GM12878 (cell line): Measurements from ENCODE around the gene LIMS1. TPM values are rescaled to one million over a fixed set of nuclear protein-coding genes. Genes with fewer than 3 reads are reported as not detected.

ENCODE experiments used
- ATAC-seq: fragments of 200-7000 bp; cut with Tn5 transposase; 3 replicates; pipeline ENCODE4 v1.9.1; 2020; ENCODE audit warnings: mild to moderate bottlenecking, moderate library complexity
- BruUV-seq: library from RNA; stranded (reverse); fragments of 400-500 nt; replicated peaks from 2 replicates; lab custom pipeline; 2021; lab: Mats Ljungman, UMichigan
- CTCF ChIA-PET: fragments of 300-600 bp; sonication (Branson Sonifier 250); formaldehyde crosslinking; extraction: SDS; loops from one replicate; lab custom pipeline; 2021; ENCODE audit warnings: inconsistent platforms; lab: Yijun Ruan, JAX
- POLR2A ChIA-PET: fragments of 350-600 bp; formaldehyde crosslinking; extraction: SDS; loops from one replicate; lab custom pipeline; 2021; ENCODE audit warnings: inconsistent platforms; lab: Charles Lee
- RAD21 ChIA-PET: fragments of 300-600 bp; sonication (Branson Sonifier 250); formaldehyde crosslinking; loops from one replicate; lab custom pipeline; 2023; ENCODE audit warnings: antibody characterized with exemption; ENCODE audit not compliant: unreplicated experiment; lab: Charles Lee
- SMC1A ChIA-PET: fragments of 300-600 bp; sonication (Branson Sonifier 250); formaldehyde crosslinking; loops from one replicate; lab custom pipeline; 2023; ENCODE audit not compliant: unreplicated experiment, uncharacterized antibody; lab: Charles Lee
- DNase-seq: peaks from one replicate; pipeline ENCODE4 v3.0.0-alpha.2; 2011; ENCODE audit warnings: low read depth, low spot score
- FAIRE-seq: peaks from 3 replicates; lab custom pipeline; 2011; peaks lifted over from hg19 to GRCh38; lab: Jason Lieb, UNC
- H2AFZ ChIP-seq: 2 replicates; pipeline ENCODE4 v1.6.0; 2011; ENCODE audit warnings: low read depth, low read length, control low read depth; ENCODE audit not compliant: control insufficient read depth
- H3K27ac ChIP-seq: 2 replicates; pipeline ENCODE4 v1.5.1; 2011; ENCODE audit warnings: control low read depth; ENCODE audit not compliant: control insufficient read depth, insufficient read depth
- H3K27me3 ChIP-seq, 2 experiments: replicated peaks in 1 of 2; 2 replicates each; pipeline versions ENCODE4 v1.6.0 to v1.6.1; 2011; ENCODE audit warnings: low read length in 1 of 2; ENCODE audit not compliant: control insufficient read depth in 2 of 2, insufficient read depth in 2 of 2
- H3K36me3 ChIP-seq, 2 experiments: 2 replicates each; pipeline ENCODE4 v1.5.1; 2011; ENCODE audit warnings: low read length in 1 of 2; ENCODE audit not compliant: control insufficient read depth in 2 of 2, insufficient read depth in 2 of 2
- H3K4me1 ChIP-seq: 2 replicates; pipeline ENCODE4 v1.6.1; 2011; ENCODE audit warnings: mild to moderate bottlenecking, low read length, moderate library complexity, mixed read lengths; ENCODE audit not compliant: control insufficient read depth, insufficient read depth
- H3K4me2 ChIP-seq: 2 replicates; pipeline ENCODE4 v1.6.0; 2011; ENCODE audit warnings: control low read depth; ENCODE audit not compliant: control insufficient read depth, insufficient read depth
- H3K4me3 ChIP-seq: fragments of 200-600 bp; sonication (generic); 2 replicates; pipeline ENCODE4 v1.5.1; 2016
- H3K79me2 ChIP-seq: 2 replicates; pipeline ENCODE4 v1.6.0; 2011; ENCODE audit warnings: low read length; ENCODE audit not compliant: control insufficient read depth, insufficient read depth
- H3K9ac ChIP-seq: 2 replicates; pipeline ENCODE4 v1.8.0; 2011; ENCODE audit warnings: low read length, control low read depth, mixed read lengths; ENCODE audit not compliant: control insufficient read depth, insufficient read depth
- H3K9me3 ChIP-seq: replicated peaks from 3 replicates; pipeline ENCODE4 v1.5.1; 2011; ENCODE audit warnings: mild to moderate bottlenecking, low read length; ENCODE audit not compliant: control insufficient read depth, insufficient read depth
- H4K20me1 ChIP-seq: 2 replicates; pipeline ENCODE4 v1.6.0; 2011; ENCODE audit not compliant: control insufficient read depth, insufficient read depth
- ATF7 ChIP-seq: fragments of 450-650 bp; IDR thresholded peaks from 2 replicates; pipeline ENCODE4 v1.6.1; 2016; ENCODE audit warnings: low read depth, mild to moderate bottlenecking
- BMI1 ChIP-seq: fragments of 450-650 bp; IDR thresholded peaks from 2 replicates; pipeline ENCODE4 v1.6.1; 2016; ENCODE audit warnings: mild to moderate bottlenecking, moderate library complexity, borderline replicate concordance
- CTCF ChIP-seq, 3 experiments: IDR thresholded peaks in 2 of 3; conservative IDR thresholded peaks in 1 of 3; 2 replicates each; pipeline ENCODE4 v1.5.1; 2011; ENCODE audit warnings: low read depth in 3 of 3, low read length in 3 of 3, mild to moderate bottlenecking in 3 of 3, control low read depth in 2 of 3, moderate library complexity in 2 of 3, inconsistent platforms in 1 of 3, mixed read lengths in 1 of 3; ENCODE audit not compliant: control insufficient read depth in 2 of 3, insufficient read depth in 1 of 3; ENCODE audit errors: extremely low read depth in 1 of 3
- E4F1 ChIP-seq: fragments of 450-650 bp; IDR thresholded peaks from 2 replicates; pipeline ENCODE4 v1.6.1; 2018; ENCODE audit warnings: borderline replicate concordance, mild to moderate bottlenecking; ENCODE audit not compliant: partially characterized antibody
- EED ChIP-seq: sonication (generic); IDR thresholded peaks from 2 replicates; pipeline ENCODE4 v1.6.1; 2016; ENCODE audit warnings: antibody characterized with exemption, low read depth
- EZH2 ChIP-seq: IDR thresholded peaks from 2 replicates; pipeline ENCODE4 v1.6.1; 2012; ENCODE audit warnings: low read depth, mild to moderate bottlenecking, control low read depth, inconsistent platforms, low read length, borderline replicate concordance; ENCODE audit not compliant: control insufficient read depth
- FOXK2 ChIP-seq: fragments of 450-650 bp; IDR thresholded peaks from 2 replicates; pipeline ENCODE4 v1.6.1; 2017; ENCODE audit warnings: mild to moderate bottlenecking, moderate library complexity
- HDAC2 ChIP-seq: fragments of 200-600 bp; sonication (generic); IDR thresholded peaks from 2 replicates; pipeline ENCODE4 v1.6.1; 2017
- NFXL1 ChIP-seq: fragments of 450-650 bp; IDR thresholded peaks from 2 replicates; pipeline ENCODE4 v1.6.1; 2017; ENCODE audit warnings: antibody characterized with exemption, mild to moderate bottlenecking, borderline replicate concordance
- NR2C1 ChIP-seq: fragments of 450-650 bp; IDR thresholded peaks from 2 replicates; pipeline ENCODE4 v1.6.1; 2017; ENCODE audit warnings: antibody characterized with exemption, mild to moderate bottlenecking, moderate library complexity
- SKIL ChIP-seq: fragments of 450-650 bp; IDR thresholded peaks from 2 replicates; pipeline ENCODE4 v1.6.1; 2017; ENCODE audit warnings: mild to moderate bottlenecking, low read depth, inconsistent platforms; ENCODE audit not compliant: poor library complexity, severe bottlenecking
- SMARCA5 ChIP-seq: fragments of 450-650 bp; IDR thresholded peaks from 2 replicates; pipeline ENCODE4 v1.6.1; 2017; ENCODE audit warnings: mild to moderate bottlenecking
- ZBTB33 ChIP-seq: fragments of 450-650 bp; IDR thresholded peaks from 2 replicates; pipeline ENCODE4 v1.6.1; 2017; ENCODE audit warnings: mild to moderate bottlenecking
- WGBS: methylation state at CpG from one replicate; pipeline ENCODE4 v1.1.6; 2016; ENCODE audit warnings: low lambda C conversion rate; ENCODE audit not compliant: insufficient replicate concordance, insufficient coverage; ENCODE audit errors: missing lambda C conversion rate; 5-methylcytosine and 5-hydroxymethylcytosine counted together
- in situ Hi-C: fragments of 300-500 bp; cut with MboI; formaldehyde crosslinking; loops from 9 replicates; pipeline ENCODE4 v1.14.3; 2018; ENCODE audit warnings: mixed read lengths
- intact Hi-C: fragments of 100-400 bp; cut with micrococcal nuclease; formaldehyde crosslinking; loops from one replicate; pipeline ENCODE4 v1.14.2; 2022; ENCODE audit not compliant: unreplicated experiment
- polyA plus RNA-seq, 11 experiments: library from polyadenylated mRNA; depleted of rRNA in 4 of 11; unstranded in 6 of 11; stranded (reverse) in 5 of 11; fragments of >200 nt; fragmentation: Nextera tagmentation in 4 of 11; fragmentation: Illumina TruSeq in 1 of 11; extraction: Ambion mirVana in 4 of 11; extraction: Trizol in 1 of 11; gene quantifications; 1 replicate in 1 of 11; 2 replicates in 10 of 11; pipeline versions ENCODE4 v1.2.1 to v1.2.3, GENCODE V29; 2011 to 2016; ENCODE audit warnings: inconsistent platforms in 2 of 11, missing spikeins in 2 of 11, low read depth in 1 of 11
- total RNA-seq, 4 experiments: library from RNA; depleted of rRNA in 3 of 4; stranded (reverse); fragments of >200 nt in 3 of 4; fragmentation: Illumina TruSeq in 1 of 4; extraction: Trizol in 1 of 4; gene quantifications; 2 replicates each; pipeline versions ENCODE4 v1.2.1 to v1.2.3, GENCODE V29; 2013 to 2021

Gene LIMS1
- total and polyA plus RNA-seq, 10 of the 15 experiments (the other 5 are each of a cell fraction or from before 2014, with no cell fraction given): 15.7 to 98.1 (median 43.9) TPM

- Histone ChIP-seq H3K9me3 (no peaks in the 10 kb centered on the region), H3K36me3 (no peaks in the 10 kb centered on the region), H4K20me1 (no peaks in the 10 kb centered on the region), H3K27ac (no peak overlapping the region), H3K4me2 (no peak overlapping the region), H2AFZ (no peak overlapping the region), H3K27me3 (no peaks in the 10 kb centered on the region), H3K4me1 (no peaks in the 10 kb centered on the region), H3K79me2 (peaks cover 15% of the 10 kb centered on the region), H3K9ac (no peak overlapping the region), H3K4me3 (no peak overlapping the region)
- intact Hi-C loops (no loop called here), in situ Hi-C loops (no loop called here)
- FAIRE-seq (no peak), DNase-seq (no peak), ATAC-seq (no peak)
- BruUV-seq: no TSS peak
- CTCF ChIA-PET: interaction anchor here (1.4 kb wide), 1 partner anchor 19 kb away, joined by 3 read pairs; no protein-coding TSS in a partner anchor
- SMC1A ChIA-PET: interaction anchor here (0.6 to 1.6 kb wide), 5 partner anchors 11 to 28 kb away, joined by 3 to 5 read pairs (median 3); no protein-coding TSS in a partner anchor
- POLR2A ChIA-PET: interaction anchor here (1.2 to 1.4 kb wide), 2 partner anchors 19 to 22 kb away, joined by 3 to 7 read pairs; no protein-coding TSS in a partner anchor
- RAD21 ChIA-PET: no interaction called here
- WGBS: 100% methylated on average over 2 of the region's 2 CpGs
- TF ChIP-seq ATF7 (no peak), EZH2 (no peak), NFXL1 (no peak), NR2C1 (no peak), FOXK2 (no peak), BMI1 (no peak), SMARCA5 (no peak), E4F1 (no peak), EED (no peak), HDAC2 (no peak), ZBTB33 (no peak), SKIL (no peak), CTCF (IDR thresholded peaks at IDR 0.05 in 2 of 3, conservative IDR thresholded peaks at IDR 0.05 in 1 of 3; ENCODE audit: control insufficient read depth in 2 of 3, extremely low read depth in 1 of 3, insufficient read depth in 1 of 3, low read depth in 3 of 3, low read length in 3 of 3) (no peak)
These were observed 21.3 kb downstream of the LIMS1 start for GRCh38 chr2:108555572-108555971.
